GM19324 (cell line): Measurements from ENCODE around the gene CCDC47.
"Not testable (repeated sequence)": the region's sequence is repeated elsewhere in the genome, so short reads cannot be mapped to it uniquely, and the experiment has no call there.

ENCODE experiments used
- ATAC-seq: cut with Tn5 transposase; IDR thresholded peaks from one replicate; pipeline ENCODE4 v1.9.1; 2021; ENCODE audit warnings: mild to moderate bottlenecking, moderate library complexity; ENCODE audit not compliant: unreplicated experiment, low FRiP score

The CCDC47 gene

GRCh38 chr17:63773272-63774140 is at the start of gene CCDC47:
TSS of gene CCDC47 (minus strand) at chr17:63773597. CDS start at chr17:63766175, 7,422 bp downstream.
- peak; percentile 85 for ATAC-seq

DNA sequence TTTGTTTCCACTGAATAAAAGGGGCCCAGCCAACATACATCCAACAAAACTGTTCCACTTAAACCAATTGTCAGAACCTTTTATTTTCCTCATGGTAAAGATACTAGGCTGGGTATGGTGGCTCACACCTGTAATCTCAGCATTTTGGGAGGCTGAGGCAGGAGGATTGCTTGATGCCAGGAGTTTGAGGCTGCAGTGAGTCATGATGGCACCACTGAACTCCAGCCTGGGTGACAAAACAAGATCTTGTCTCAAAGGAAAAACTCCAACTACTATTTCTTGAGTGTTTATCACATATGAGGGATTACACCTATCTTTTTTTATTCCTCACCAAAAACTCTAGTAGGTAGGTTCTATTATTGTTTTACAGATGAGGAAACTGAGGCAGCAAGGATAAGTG is 49.1 kb upstream of the CCDC47 start:
- no peak for ATAC-seq

GRCh38 chr17:63821804-63822203 is 48.4 kb upstream of the CCDC47 start:
- no peak for ATAC-seq

- ATAC-seq, result no peak
Measured at GRCh38 chr17:63820963-63821561, 47.7 kb upstream of the CCDC47 start.

GRCh38 chr17:63819585-63820537 is 46.5 kb upstream of the CCDC47 start:
- ATAC-seq, result no peak

DNA sequence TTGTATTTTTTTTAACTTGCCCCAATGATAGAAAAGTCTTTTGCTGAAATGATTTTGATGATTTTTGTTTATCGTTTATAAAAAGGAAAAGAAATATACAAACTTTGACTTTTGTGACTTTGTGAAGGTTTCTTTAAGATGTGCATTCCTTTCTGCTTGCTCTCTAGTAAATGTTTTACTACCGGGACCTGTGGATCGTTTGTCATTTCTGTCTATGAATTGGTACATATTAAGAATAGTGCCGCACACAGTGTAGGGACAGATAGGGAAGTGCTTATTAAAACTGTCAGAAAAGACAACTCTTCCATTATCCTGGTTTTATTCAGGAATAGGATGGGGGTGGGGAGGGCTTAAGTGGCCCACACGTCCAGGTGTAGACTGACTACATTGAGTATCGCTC is 45.7 kb upstream of the CCDC47 start:
- no peak for ATAC-seq

GRCh38 chr17:63817736-63818385 is 44.5 kb upstream of the CCDC47 start:
- ATAC-seq, result no peak

- ATAC-seq, result no peak
Measured at GRCh38 chr17:63816669-63817068, 43.3 kb upstream of the CCDC47 start.

DNA sequence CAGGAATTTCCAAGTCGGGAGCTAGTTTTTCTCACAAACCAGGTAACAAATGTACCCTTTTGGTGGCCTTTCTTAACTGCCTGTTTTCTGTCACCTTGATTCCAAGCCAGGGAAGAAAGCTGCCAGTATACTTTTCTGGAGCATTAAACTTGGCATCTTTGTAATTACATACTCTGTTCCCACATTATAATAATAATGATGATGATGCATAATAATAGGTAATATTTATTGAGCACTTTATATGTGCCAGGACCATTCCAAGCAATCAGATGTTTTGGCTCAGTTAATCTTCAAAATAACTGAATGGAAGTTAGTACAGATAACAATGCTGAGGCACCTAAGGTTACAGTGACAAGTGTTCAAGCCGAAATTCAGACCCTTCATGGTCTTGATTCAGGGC is 42.7 kb upstream of the CCDC47 start:
- ATAC-seq, result no peak

- ATAC-seq, result no peak
Measured at GRCh38 chr17:63809970-63810369, 36.6 kb upstream of the CCDC47 start.

- ATAC-seq, result no peak
Measured at GRCh38 chr17:63805591-63805990, 32.2 kb upstream of the CCDC47 start.

GRCh38 chr17:63804328-63804727 is 30.9 kb upstream of the CCDC47 start:
- ATAC-seq, result no peak

DNA sequence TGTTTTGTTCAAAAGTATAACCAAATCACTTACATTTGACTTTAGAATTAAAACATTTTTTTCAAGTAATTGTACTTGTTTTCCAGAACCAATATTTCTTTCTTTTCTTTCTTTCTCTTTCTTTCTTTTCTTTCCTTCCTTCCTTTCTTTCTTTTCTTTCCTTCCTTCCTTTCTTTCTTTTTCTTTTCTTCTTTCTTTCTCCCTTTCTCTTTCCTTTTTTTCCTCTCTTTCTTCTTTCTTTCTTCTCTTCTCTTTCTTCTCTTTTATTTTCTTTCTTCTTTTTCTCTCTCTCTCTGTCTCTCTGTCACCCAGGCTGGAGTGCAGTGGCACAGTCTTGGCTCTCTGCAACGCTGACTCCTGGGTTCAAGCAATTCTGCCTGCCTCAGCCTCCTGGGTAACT is 27.4 kb upstream of the CCDC47 start:
- ATAC-seq, result no peak

GRCh38 chr17:63798572-63799106 is 25.2 kb upstream of the CCDC47 start:
- ATAC-seq, result no peak

- ATAC-seq, result not testable (repeated sequence)
Measured at GRCh38 chr17:63796375-63796774, 23.0 kb upstream of the CCDC47 start.

DNA sequence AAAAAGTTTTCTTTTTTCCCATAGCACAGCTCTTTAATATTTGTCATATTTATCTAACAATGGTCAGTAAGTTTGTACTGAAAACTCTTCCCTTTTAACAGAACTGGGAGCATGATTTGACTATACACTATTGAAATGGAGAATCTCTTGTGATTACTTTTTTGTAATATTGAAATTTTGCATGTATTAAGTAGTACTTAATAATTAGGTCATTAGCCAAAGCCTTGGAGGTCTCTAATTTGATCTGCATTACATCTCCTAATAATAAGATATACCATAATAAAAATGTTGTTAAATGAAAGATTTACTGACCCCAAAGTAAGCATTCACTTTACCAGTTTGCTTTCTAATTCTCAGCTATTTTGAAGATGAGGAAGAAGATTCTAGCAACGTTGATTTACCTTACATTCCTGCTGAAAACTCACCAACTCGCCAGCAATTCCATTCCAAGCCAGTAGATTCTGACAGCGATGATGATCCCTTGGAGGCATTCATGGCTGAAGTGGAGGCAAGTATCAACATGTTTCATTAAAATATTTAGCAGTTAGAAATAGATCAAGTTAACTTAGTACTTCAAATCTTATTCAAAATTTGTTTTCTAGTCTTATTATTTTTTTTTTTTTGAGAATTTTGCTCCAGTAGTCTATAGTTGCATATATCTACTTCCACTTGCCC is 18.8 kb upstream of the CCDC47 start:
- ATAC-seq, result no peak

DNA sequence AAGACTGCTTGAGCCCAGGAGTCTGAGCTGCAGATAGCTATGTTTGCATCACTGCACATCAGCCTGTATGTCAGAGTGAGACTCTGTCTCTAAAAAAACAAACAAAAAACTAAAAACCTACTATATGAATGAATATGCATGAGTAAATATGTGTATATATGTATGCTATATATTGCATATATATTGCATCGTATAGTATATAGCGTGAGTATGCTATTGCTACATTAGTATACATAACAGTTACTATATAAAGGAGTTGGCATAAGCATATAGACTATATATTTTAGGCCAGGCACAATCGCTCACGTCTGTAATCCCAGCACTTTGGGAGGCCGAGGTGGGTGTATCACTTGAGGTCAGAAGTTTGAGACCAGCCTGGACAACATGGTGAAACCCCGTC is 16.7 kb upstream of the CCDC47 start:
- no peak for ATAC-seq

DNA sequence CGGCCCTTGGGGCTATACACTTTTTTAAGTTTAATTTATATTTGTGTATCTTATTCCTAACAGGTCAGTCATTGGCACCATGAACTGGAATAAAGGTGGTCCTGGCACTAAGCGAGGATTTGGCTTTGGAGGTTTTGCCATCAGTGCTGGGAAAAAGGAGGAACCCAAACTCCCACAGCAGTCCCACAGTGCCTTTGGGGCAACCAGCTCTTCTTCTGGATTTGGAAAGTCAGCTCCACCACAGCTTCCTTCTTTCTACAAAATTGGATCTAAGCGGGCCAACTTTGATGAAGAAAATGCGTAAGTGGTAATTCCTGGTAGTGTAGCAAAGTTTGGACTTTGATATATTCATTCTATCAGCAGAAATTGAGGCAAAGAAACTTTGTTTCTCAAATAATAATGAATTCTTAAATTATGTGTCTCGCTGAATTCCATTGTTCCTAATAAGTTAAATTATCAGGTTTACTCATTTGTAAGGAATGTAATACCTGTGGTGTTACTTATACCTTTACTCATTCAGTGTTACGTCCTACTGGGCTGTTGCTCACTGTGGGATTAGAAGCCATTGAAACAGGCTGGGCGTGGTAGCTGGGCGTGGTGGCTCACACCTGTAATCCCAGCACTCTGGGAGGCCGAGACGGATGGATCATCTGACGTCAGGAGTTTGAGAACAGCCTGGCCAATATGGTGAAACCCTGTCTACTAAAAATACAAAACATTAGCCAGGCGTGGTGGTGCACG is 13.7 kb upstream of the CCDC47 start:
- ATAC-seq, result no peak

DNA sequence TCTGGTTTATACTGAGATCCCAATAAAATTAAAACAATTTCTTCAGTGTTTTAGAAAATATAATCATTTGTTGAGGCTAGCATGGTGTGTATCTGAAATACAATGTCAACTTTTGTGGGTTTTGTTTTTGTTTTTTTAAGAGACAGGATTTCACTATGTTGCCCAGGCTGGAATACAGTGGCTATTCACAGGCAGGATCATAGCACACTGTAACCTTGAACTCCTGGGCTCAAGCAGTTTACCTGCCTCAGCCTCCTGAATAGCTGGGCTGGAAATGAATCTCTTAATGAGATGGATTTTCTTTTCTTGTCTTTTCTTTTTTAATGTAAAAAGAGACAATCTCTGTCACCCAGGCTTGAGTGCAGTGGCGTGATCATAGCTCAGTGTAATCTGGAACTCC is 12.7 kb upstream of the CCDC47 start:
- no peak for ATAC-seq
